ENCODE results near the gene CCR9.

- no peak for TF ChIP-seq POLR2A (IDR thresholded peaks at IDR 0.05)
- no peak for TF ChIP-seq CTCF (IDR thresholded peaks at IDR 0.05)
These were observed 25.2 kb upstream of the CCR9 start for GRCh38 chr3:45861043-45861719.

Data from breast epithelium (tissue), 3 donors.